H1 (cell line): ENCODE results near the gene TNXB. TPM values are rescaled to one million over a fixed set of nuclear protein-coding genes. Genes with fewer than 3 reads are reported as not detected.

ENCODE experiments used
- CTCF ChIA-PET: fragments of 300-600 bp; sonication (Branson Sonifier 250); formaldehyde crosslinking; loops from one replicate; lab custom pipeline; 2021; ENCODE audit not compliant: partially characterized antibody; lab: Charles Lee
- POLR2A ChIA-PET: fragments of 300-600 bp; sonication (Branson Sonifier 250); formaldehyde crosslinking; loops from one replicate; lab custom pipeline; 2021; ENCODE audit warnings: inconsistent platforms; ENCODE audit not compliant: partially characterized antibody; lab: Charles Lee
- DNase-seq, 2 experiments: peaks; one replicate each; pipeline versions ENCODE4 v3.0.0 to v3.0.0-alpha.2; 2010 to 2022; ENCODE audit warnings: low spot score in 2 of 2, low read depth in 1 of 2, mixed read lengths in 1 of 2
- FAIRE-seq: peaks from 2 replicates; lab custom pipeline; 2011; peaks lifted over from hg19 to GRCh38; lab: Jason Lieb, UNC
- H2AFZ ChIP-seq: 2 replicates; pipeline ENCODE4 v1.8.1; 2012; ENCODE audit warnings: low read length, inconsistent platforms
- H2AK5ac ChIP-seq: 2 replicates; pipeline ENCODE4 v1.6.1; 2013; ENCODE audit warnings: low read depth, low read length
- H2BK120ac ChIP-seq: replicated peaks from 2 replicates; pipeline ENCODE3; 2013; ENCODE audit warnings: low read depth, low read length, inconsistent platforms
- H2BK12ac ChIP-seq: 2 replicates; pipeline ENCODE4 v1.6.1; 2013; ENCODE audit warnings: low read depth, low read length
- H2BK15ac ChIP-seq: 2 replicates; pipeline ENCODE4 v1.6.1; 2013; ENCODE audit warnings: low read length
- H2BK20ac ChIP-seq: 2 replicates; pipeline ENCODE4 v1.6.1; 2013; ENCODE audit warnings: low read length
- H2BK5ac ChIP-seq: 2 replicates; pipeline ENCODE4 v1.6.1; 2013; ENCODE audit warnings: low read depth, low read length
- H3K14ac ChIP-seq: 2 replicates; pipeline ENCODE4 v1.6.1; 2013; ENCODE audit warnings: inconsistent platforms; ENCODE audit not compliant: insufficient read length
- H3K18ac ChIP-seq: 2 replicates; pipeline ENCODE4 v1.6.1; 2013; ENCODE audit warnings: low read length; ENCODE audit errors: extremely low read depth
- H3K23ac ChIP-seq: 2 replicates; pipeline ENCODE4 v1.6.1; 2013; ENCODE audit warnings: inconsistent platforms; ENCODE audit not compliant: insufficient read length
- H3K23me2 ChIP-seq: 2 replicates; pipeline ENCODE4 v1.6.1; 2013; ENCODE audit warnings: low read depth, low read length
- H3K27ac ChIP-seq: 2 replicates; pipeline ENCODE4 v1.6.1; 2011; ENCODE audit warnings: low read depth, low read length, inconsistent platforms
- H3K27me3 ChIP-seq, 4 experiments: replicated peaks in 1 of 4; 1 replicate in 1 of 4; 2 replicates in 3 of 4; pipeline versions ENCODE4 v1.6.1 to v1.8.1; 2011 to 2013; ENCODE audit warnings: low read length in 3 of 4, mild to moderate bottlenecking in 3 of 4, inconsistent platforms in 2 of 4, mixed read lengths in 2 of 4, moderate library complexity in 1 of 4; ENCODE audit not compliant: control insufficient read depth in 3 of 4, insufficient read depth in 3 of 4; ENCODE audit errors: extremely low read depth in 1 of 4
- H3K36me3 ChIP-seq, 4 experiments: 2 replicates each; pipeline versions ENCODE4 v1.6.1 to v1.8.1; 2011 to 2013; ENCODE audit warnings: mild to moderate bottlenecking in 4 of 4, low read length in 3 of 4, moderate library complexity in 2 of 4, control low read depth in 1 of 4, inconsistent platforms in 1 of 4; ENCODE audit not compliant: insufficient read depth in 4 of 4, control insufficient read depth in 2 of 4
- H3K4ac ChIP-seq: replicated peaks from 2 replicates; pipeline ENCODE3; 2013; ENCODE audit warnings: low read length, low read depth, mixed read lengths, inconsistent platforms; ENCODE audit not compliant: insufficient read length
- H3K4me1 ChIP-seq, 4 experiments: replicated peaks in 1 of 4; 1 replicate in 1 of 4; 2 replicates in 3 of 4; pipeline versions ENCODE4 v1.6.1 to v1.8.1; 2011 to 2013; ENCODE audit warnings: low read length in 3 of 4, inconsistent platforms in 2 of 4, mixed read lengths in 1 of 4; ENCODE audit not compliant: insufficient read depth in 4 of 4, control insufficient read depth in 3 of 4
- H3K4me2 ChIP-seq, 2 experiments: 2 replicates each; pipeline versions ENCODE4 v1.6.1 to v1.8.1; 2011 to 2013; ENCODE audit warnings: low read depth in 2 of 2, low read length in 2 of 2, control low read depth in 1 of 2, inconsistent platforms in 1 of 2, mild to moderate bottlenecking in 1 of 2; ENCODE audit not compliant: insufficient read depth in 1 of 2
- H3K4me3 ChIP-seq, 4 experiments: fragments of 200-600, 300-600 bp in 1 of 4; sonication (generic), shearing (Covaris generic), sonication (Bioruptor Twin) in 1 of 4; 2 replicates each; pipeline versions ENCODE4 v1.5.1 to v1.8.1; 2011 to 2016; ENCODE audit warnings: low read length in 4 of 4, low read depth in 3 of 4, control low read depth in 2 of 4, inconsistent platforms in 2 of 4, mild to moderate bottlenecking in 2 of 4, mixed read lengths in 1 of 4, moderate library complexity in 1 of 4; ENCODE audit not compliant: insufficient read depth in 2 of 4; ENCODE audit errors: extremely low read depth in 1 of 4
- H3K56ac ChIP-seq: replicated peaks from 2 replicates; pipeline ENCODE3; 2013; ENCODE audit warnings: low read depth, mild to moderate bottlenecking, mixed read lengths, low read length, inconsistent platforms; ENCODE audit not compliant: insufficient read length
- H3K79me1 ChIP-seq: 2 replicates; pipeline ENCODE4 v1.6.1; 2013; ENCODE audit warnings: low read depth, low read length, control low read depth
- H3K79me2 ChIP-seq, 2 experiments: 2 replicates each; pipeline versions ENCODE4 v1.6.1 to v1.8.1; 2012 to 2013; ENCODE audit warnings: low read length in 2 of 2, mild to moderate bottlenecking in 2 of 2, inconsistent platforms in 1 of 2; ENCODE audit not compliant: insufficient read depth in 2 of 2, control insufficient read depth in 1 of 2
- H3K9ac ChIP-seq, 4 experiments: replicated peaks in 1 of 4; 1 replicate in 1 of 4; 2 replicates in 3 of 4; pipeline versions ENCODE4 v1.6.1 to v1.8.1; 2011 to 2013; ENCODE audit warnings: low read depth in 3 of 4, low read length in 3 of 4, control low read depth in 2 of 4, mild to moderate bottlenecking in 2 of 4, moderate library complexity in 2 of 4, inconsistent platforms in 1 of 4; ENCODE audit errors: extremely low read depth in 1 of 4
- H3K9me3 ChIP-seq, 2 experiments: 2 replicates each; pipeline versions ENCODE4 v1.6.1 to v1.8.1; 2012 to 2013; ENCODE audit warnings: mild to moderate bottlenecking in 2 of 2, moderate library complexity in 2 of 2, control low read depth in 1 of 2, inconsistent platforms in 1 of 2, low read depth in 1 of 2, low read length in 1 of 2, mixed read lengths in 1 of 2; ENCODE audit not compliant: insufficient read depth in 2 of 2
- H4K20me1 ChIP-seq, 2 experiments: replicated peaks in 1 of 2; 2 replicates each; pipeline versions ENCODE3 to v1.8.1; 2011 to 2013; ENCODE audit warnings: inconsistent platforms in 2 of 2, low read length in 2 of 2, mild to moderate bottlenecking in 1 of 2; ENCODE audit not compliant: insufficient read depth in 2 of 2, control insufficient read depth in 1 of 2
- H4K5ac ChIP-seq: 2 replicates; pipeline ENCODE4 v1.6.1; 2013; ENCODE audit warnings: low read length, low read depth, mixed read lengths, inconsistent platforms; ENCODE audit not compliant: insufficient read length
- H4K8ac ChIP-seq: 2 replicates; pipeline ENCODE4 v1.8.0; 2013; ENCODE audit warnings: mild to moderate bottlenecking, moderate library complexity, low read length, inconsistent platforms; ENCODE audit not compliant: insufficient read depth; ENCODE audit errors: extremely low read depth
- H4K91ac ChIP-seq: replicated peaks from 2 replicates; pipeline ENCODE3; 2013; ENCODE audit warnings: low read length, mixed read lengths, inconsistent platforms; ENCODE audit not compliant: insufficient read length
- BRCA1 ChIP-seq: IDR thresholded peaks from 2 replicates; pipeline ENCODE4 v1.6.1; 2012; ENCODE audit warnings: low read depth, low read length, improper control_type of control experiment
- CBX5 ChIP-seq: fragments of 300-800, 300-1000 bp; sonication (generic); IDR thresholded peaks from 2 replicates; pipeline ENCODE4 v1.7.1; 2016; ENCODE audit warnings: antibody characterized with exemption, low read length, low read depth
- CBX8 ChIP-seq: fragments of 300-800, 300-1000 bp; sonication (generic); IDR thresholded peaks from 2 replicates; pipeline ENCODE4 v1.7.1; 2016; ENCODE audit warnings: low read depth, low read length, borderline replicate concordance
- CEBPB ChIP-seq: IDR thresholded peaks from 2 replicates; pipeline ENCODE4 v1.6.1; 2012; ENCODE audit warnings: low read depth, low read length
- CREB1 ChIP-seq: IDR thresholded peaks from 2 replicates; pipeline ENCODE4 v1.6.1; 2012; ENCODE audit warnings: inconsistent platforms
- GABPA ChIP-seq: IDR thresholded peaks from 2 replicates; pipeline ENCODE4 v1.6.1; 2011; ENCODE audit warnings: mild to moderate bottlenecking, low read length, moderate library complexity, borderline replicate concordance; ENCODE audit not compliant: insufficient read depth
- GTF2F1 ChIP-seq: IDR thresholded peaks from 2 replicates; pipeline ENCODE4 v1.6.1; 2012; ENCODE audit warnings: low read depth, low read length, improper control_type of control experiment, borderline replicate concordance
- HDAC2 ChIP-seq, 2 experiments: fragments of 300-600 bp in 1 of 2; sonication (generic) in 1 of 2; IDR thresholded peaks; 2 replicates each; pipeline ENCODE4 v1.6.1; 2011 to 2012; ENCODE audit warnings: low read depth in 2 of 2, low read length in 2 of 2, mild to moderate bottlenecking in 2 of 2, moderate library complexity in 2 of 2, borderline replicate concordance in 1 of 2, inconsistent platforms in 1 of 2
- JUN ChIP-seq: IDR thresholded peaks from 2 replicates; pipeline ENCODE4 v1.6.1; 2011; ENCODE audit warnings: low read depth, mild to moderate bottlenecking, improper control_type of control experiment, low read length
- KDM4A ChIP-seq: IDR thresholded peaks from one replicate; pipeline ENCODE4 v1.7.1; 2012; ENCODE audit warnings: low read depth, mild to moderate bottlenecking, moderate library complexity, low read length, inconsistent platforms; ENCODE audit not compliant: severe bottlenecking
- NANOG ChIP-seq: IDR thresholded peaks from 2 replicates; pipeline ENCODE4 v1.6.1; 2011; ENCODE audit warnings: low read length, low read depth, mild to moderate bottlenecking, inconsistent platforms; ENCODE audit not compliant: insufficient read depth, poor library complexity, severe bottlenecking
- SIX5 ChIP-seq: IDR thresholded peaks from 2 replicates; pipeline ENCODE4 v1.6.1; 2011; ENCODE audit warnings: mild to moderate bottlenecking, low read depth, low read length
- SP2 ChIP-seq: IDR thresholded peaks from 2 replicates; pipeline ENCODE4 v1.6.1; 2012; ENCODE audit warnings: mild to moderate bottlenecking, low read length, inconsistent platforms
- WGBS, 2 experiments: shearing (Covaris generic) in 1 of 2; methylation state at CpG; one replicate each; pipeline versions ENCODE4 v1.1.6 to v1.1.7; 2013 to 2015; ENCODE audit warnings: low lambda C conversion rate in 2 of 2, mixed read lengths in 2 of 2, inconsistent platforms in 1 of 2, low coverage in 1 of 2, missing lambda C conversion rate in 1 of 2; ENCODE audit not compliant: insufficient replicate concordance in 2 of 2, insufficient coverage in 1 of 2, insufficient read length in 1 of 2; ENCODE audit errors: extremely low coverage in 1 of 2, missing lambda C conversion rate in 1 of 2; 5-methylcytosine and 5-hydroxymethylcytosine counted together
- polyA plus RNA-seq, 7 experiments: library from polyadenylated mRNA; depleted of rRNA in 3 of 7; stranded (reverse) in 5 of 7; unstranded in 2 of 7; fragments of >200 nt in 5 of 7; fragments of 200-250 nt in 2 of 7; gene quantifications; 1 replicate in 5 of 7; 2 replicates in 1 of 7; 4 replicates in 1 of 7; pipeline versions ENCODE4 v1.2.1 to v1.2.3, GENCODE V29; 2011 to 2013; ENCODE audit warnings: missing spikeins in 2 of 7, mixed read lengths in 2 of 7
- total RNA-seq: library from RNA; stranded (reverse); fragmentation: NEBNext Ultra II Directional; extraction: Animal tissue kit (Norgen Biotek cat#: 25700); gene quantifications from 2 replicates; pipeline ENCODE4 v1.2.1, GENCODE V29; 2021

The TNXB gene
- total and polyA plus RNA-seq, 2 of the 8 experiments (the other 6 are each of a cell fraction or from before 2014, with no cell fraction given) = 3.1 to 4.8 TPM

GRCh38 chr6:32058511-32058963 lies 50.6 kb downstream of the TNXB start:
- Histone ChIP-seq H3K56ac (no peak overlapping the region), H3K23ac (no peak overlapping the region), H3K9ac (no peak overlapping the region), H3K27ac (no peak overlapping the region), H3K4me1 (no peaks in the 10 kb centered on the region), H4K8ac (no peak overlapping the region), H3K79me2 (no peaks in the 10 kb centered on the region), H4K91ac (no peak overlapping the region), H2BK120ac (no peak overlapping the region), H3K9me3 (no peaks in the 10 kb centered on the region), H2BK15ac (no peak overlapping the region), H3K4ac (no peak overlapping the region), H4K5ac (no peak overlapping the region), H3K23me2 (no peaks in the 10 kb centered on the region), H4K20me1 (no peaks in the 10 kb centered on the region), H3K79me1 (no peaks in the 10 kb centered on the region), H2BK20ac (no peak overlapping the region), H2AK5ac (no peak overlapping the region), H2AFZ (no peak overlapping the region), H3K27me3 (no peaks in the 10 kb centered on the region), H3K4me3 (no peak overlapping the region), H2BK5ac (no peak overlapping the region), H3K4me2 (no peak overlapping the region), H3K18ac (no peak overlapping the region), H2BK12ac (no peak overlapping the region), H3K36me3 (no peaks in the 10 kb centered on the region), H3K14ac (no peak overlapping the region)
- POLR2A ChIA-PET = interaction anchor here (1.7 kb wide), 1 partner anchor 12 kb away, joined by 3 read pairs; no protein-coding TSS in a partner anchor
- CTCF ChIA-PET = interaction anchor here (1.1 to 4.1 kb wide), 2 partner anchors 11 to 12 kb away, joined by 5 to 38 read pairs; no protein-coding TSS in a partner anchor
- TF ChIP-seq CBX5 = no peak
- TF ChIP-seq CBX8 = no peak
- TF ChIP-seq SP2 = no peak
- no peak for TF ChIP-seq CEBPB
- TF ChIP-seq HDAC2 (IDR thresholded peaks at IDR 0.05; ENCODE audit: borderline replicate concordance in 1 of 2, low read depth in 2 of 2, low read length in 2 of 2) = no peak
- TF ChIP-seq BRCA1 = no peak
- TF ChIP-seq GABPA = no peak
- TF ChIP-seq NANOG = no peak
- no peak for TF ChIP-seq SIX5
- TF ChIP-seq CREB1 = no peak
- TF ChIP-seq KDM4A = no peak
- TF ChIP-seq JUN = no peak
- TF ChIP-seq GTF2F1 = no peak
- DNase-seq (no peak), FAIRE-seq (no peak)
- WGBS, 2 experiments = 94% methylated on average over 11 of the region's 11 CpGs; no CpG with 5 or more reads in 1 of the 2 experiments
